GM12801 (cell line): ENCODE data around the gene PYGL.

ENCODE experiments used
- TF ChIP-seq, protein P1 (sequence below): IDR thresholded peaks from one replicate; pipeline ENCODE4 v1.5.1; 2011; ENCODE audit warnings: control low read depth; ENCODE audit not compliant: insufficient read length; ENCODE audit errors: extremely low read depth

Gene PYGL

DNA sequence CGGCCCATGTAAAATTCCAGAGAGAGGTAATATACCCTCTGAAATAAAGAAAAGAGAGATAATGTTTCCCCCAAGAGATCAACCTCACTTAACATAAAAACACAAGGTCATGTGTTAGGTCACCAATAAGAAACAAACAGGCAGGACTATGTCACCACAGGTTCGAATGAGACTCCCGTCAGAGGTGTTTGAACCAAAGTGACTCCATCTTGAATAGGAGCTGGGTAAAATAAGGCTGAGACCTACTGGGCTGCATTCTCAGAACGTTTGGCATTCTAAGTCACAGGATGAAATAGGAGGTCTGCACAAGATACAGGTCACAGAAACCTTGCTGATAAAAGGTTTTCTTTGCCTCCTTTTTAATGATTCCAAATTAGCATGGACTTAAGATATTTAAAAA is 6.5 kb downstream of the PYGL start:
- TF ChIP-seq, protein P1, sequence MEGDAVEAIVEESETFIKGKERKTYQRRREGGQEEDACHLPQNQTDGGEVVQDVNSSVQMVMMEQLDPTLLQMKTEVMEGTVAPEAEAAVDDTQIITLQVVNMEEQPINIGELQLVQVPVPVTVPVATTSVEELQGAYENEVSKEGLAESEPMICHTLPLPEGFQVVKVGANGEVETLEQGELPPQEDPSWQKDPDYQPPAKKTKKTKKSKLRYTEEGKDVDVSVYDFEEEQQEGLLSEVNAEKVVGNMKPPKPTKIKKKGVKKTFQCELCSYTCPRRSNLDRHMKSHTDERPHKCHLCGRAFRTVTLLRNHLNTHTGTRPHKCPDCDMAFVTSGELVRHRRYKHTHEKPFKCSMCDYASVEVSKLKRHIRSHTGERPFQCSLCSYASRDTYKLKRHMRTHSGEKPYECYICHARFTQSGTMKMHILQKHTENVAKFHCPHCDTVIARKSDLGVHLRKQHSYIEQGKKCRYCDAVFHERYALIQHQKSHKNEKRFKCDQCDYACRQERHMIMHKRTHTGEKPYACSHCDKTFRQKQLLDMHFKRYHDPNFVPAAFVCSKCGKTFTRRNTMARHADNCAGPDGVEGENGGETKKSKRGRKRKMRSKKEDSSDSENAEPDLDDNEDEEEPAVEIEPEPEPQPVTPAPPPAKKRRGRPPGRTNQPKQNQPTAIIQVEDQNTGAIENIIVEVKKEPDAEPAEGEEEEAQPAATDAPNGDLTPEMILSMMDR, result no peak

DNA sequence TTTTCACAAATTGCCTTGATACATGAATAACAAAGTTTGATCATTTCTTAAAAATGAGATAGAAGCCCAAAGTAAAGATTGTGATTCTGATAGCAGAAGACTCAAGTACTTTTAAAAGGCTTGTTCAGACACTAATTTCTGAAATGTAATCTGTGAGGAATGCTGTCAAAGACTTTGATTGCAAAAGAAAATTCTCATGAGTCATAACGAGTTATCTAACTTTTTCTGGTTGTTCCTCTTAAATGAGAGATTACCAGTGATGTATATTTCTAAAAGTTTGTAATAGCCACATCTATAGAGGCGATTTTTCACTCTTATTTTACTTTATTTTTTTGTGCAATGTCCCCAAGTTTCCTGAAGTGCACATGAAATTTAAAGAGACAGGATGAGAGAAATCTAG is 7.0 kb downstream of the PYGL start:
- TF ChIP-seq, protein P1, result no peak

DNA sequence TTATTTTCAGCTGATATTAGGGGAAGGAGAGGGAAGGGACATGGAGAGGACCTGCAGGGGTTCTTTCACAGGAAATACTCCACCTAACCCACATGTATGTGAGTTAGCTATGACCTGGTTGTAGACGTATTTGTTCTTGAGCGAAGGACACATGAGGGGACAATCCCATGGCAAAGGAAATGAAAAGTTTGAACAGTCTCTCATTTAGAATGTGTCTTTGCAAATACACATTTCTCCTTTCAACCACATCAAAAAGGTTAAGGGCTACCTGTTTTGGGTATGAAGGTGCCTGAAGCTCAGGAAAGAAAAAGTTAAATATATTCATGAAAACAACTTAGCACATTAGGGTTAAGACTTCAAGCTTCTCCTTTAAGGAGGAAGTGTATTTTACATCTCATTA is 7.4 kb downstream of the PYGL start:
- TF ChIP-seq, protein P1, result no peak

DNA sequence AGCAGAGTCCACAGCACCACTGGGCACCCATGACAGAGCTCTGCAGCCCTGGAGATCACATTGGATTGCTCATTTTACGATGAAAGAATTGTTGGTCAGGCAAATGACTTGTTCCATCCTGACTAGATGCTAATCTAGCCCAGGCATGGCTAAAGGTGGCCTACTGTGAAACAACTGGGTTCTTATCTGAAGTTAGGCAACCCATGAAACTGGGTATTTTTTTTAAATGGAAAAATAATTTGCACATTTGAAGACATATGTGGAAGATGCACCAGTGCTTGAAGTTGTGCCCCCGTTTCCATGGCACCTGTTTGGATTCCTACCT is 8.3 kb downstream of the PYGL start:
- TF ChIP-seq, protein P1, result no peak

DNA sequence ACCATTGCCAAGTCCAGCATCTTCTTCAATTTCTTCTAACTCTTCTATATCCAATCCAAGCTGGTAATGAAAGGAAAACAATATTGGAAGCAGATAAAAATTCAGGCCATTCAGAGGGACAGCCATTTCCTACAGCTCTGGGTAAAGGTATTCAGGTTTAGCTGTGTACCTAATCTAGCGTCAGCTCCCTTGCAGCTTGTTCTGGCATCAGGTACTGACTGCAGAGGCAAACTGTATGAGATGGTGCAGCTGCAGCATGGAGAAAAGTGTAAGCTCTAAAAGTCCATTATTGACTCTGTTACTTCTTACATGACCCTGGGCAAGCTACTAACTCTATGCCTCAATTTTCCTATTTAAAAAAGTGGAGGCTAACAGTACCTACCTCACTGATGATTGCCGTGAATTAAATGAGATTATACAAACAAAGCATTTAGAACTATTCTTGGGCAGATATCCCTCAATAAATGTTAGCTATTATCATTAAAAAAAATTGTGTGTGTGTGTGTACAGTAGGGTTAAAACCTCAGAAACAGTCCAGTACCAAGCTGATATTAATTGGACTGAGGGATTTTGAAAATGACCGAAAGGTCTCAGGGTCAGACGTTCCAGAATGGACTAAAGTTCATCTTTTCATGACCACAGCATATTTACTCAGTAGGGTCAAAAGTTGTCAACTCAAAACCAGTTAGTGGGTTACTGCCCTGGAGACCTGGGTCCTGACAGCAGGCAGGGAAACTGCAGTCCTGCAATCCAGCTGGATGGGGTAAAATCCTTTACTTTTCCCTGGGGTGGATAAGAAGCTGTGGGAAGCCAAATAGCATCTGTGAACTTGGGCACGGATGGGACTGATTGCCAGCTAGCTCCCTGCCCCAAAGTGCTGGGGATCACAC is 8.9 kb downstream of the PYGL start:
- TF ChIP-seq, protein P1, result no peak

DNA sequence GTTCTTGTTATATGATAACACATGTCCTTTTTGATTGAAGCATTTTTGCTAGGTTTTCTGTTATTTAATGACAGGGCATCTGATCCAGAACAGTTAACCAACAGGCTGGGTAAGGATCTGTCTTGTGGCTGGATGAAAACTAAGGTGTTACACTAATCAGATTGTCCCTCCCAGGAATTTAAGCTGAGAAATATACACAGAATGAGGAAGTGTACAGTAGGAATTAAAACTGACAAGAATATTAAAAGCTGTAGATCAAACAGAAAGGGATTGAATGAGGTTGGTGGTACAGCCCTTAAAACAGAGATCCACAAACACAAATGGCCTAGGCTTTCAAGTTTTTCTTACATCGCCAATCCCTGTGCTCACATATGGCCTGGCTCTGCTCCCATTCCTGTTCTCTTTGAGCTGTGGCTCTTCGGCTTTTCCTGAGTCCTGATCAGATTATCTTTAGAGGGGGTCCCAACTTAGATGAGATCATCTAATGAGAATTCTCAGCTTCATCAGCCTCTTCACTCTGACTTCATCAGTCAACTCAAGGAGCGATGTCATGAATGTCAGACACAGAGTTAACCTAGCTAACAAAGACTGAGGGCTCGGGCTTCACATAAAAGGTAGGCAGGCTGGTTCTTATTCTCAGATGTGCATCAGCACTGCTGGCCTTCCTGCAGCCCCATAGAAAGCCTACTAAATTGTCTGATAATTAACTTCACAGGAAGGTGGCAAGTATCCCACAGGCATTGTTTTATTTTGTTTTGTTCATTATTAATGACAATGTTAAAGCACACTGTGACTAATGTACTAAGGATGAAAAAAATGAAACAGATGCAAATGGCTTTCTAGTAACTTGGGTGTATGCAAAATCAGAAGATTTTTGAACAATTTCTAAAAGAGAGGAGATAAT is 11.4 kb downstream of the PYGL start:
- TF ChIP-seq, protein P1, result no peak

DNA sequence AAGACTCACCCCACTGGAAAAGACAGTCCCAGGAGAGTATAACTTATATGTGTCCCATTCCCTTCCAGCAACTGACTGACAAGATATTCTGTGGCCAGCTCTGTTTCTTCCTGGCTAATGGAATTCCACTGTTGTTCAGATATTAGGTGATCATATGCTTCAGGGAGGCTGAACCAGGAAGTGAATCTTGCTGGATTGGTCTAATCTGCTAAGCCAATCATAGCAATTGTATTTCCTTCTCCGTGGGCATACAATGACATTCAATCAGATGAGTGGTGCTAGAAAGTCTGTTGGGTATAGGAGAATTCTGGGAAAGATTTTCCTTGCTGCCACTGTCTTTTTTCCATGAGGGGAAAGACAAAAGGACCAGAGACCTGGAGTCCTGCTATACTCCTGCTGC is 12.1 kb downstream of the PYGL start:
- TF ChIP-seq, protein P1, result no peak
